ENCODE results near the gene FGF3. TPM values are rescaled to one million over a fixed set of nuclear protein-coding genes. Genes with fewer than 3 reads are reported as not detected.

FGF3 gene
- total and polyA plus RNA-seq, 10 donors = not detected

- intact Hi-C loops (cut with DNase I; ENCODE audit: low total_unique reads) = no loop called here
- TF ChIP-seq POLR2AphosphoS5 (IDR thresholded peaks at IDR 0.05) (no peak), POLR2A (IDR thresholded peaks at IDR 0.05) (no peak), CTCF (IDR thresholded peaks at IDR 0.05 in 8 of 11, conservative IDR thresholded peaks at IDR 0.05 in 3 of 11) (no peak)
Observed at GRCh38 chr11:69862331-69862771, 43.1 kb upstream of the FGF3 start.

GRCh38 chr11:69861901-69862300 is 42.7 kb upstream of the FGF3 start:
- H3K4me3 ChIP-seq = no peak overlapping the region
- peaks cover 0 to 72% (median 18%) of the 10 kb centered on the region in 7 donors for H3K27me3 ChIP-seq (replicated peaks in 1 of 7)
- H3K27ac ChIP-seq = no peak overlapping the region
- H3K4me1 ChIP-seq = no peaks in the 10 kb centered on the region
- intact Hi-C loops (cut with DNase I; ENCODE audit: low total_unique reads) = no loop called here
- 72 to 80% (median 75%) methylated on average over 7 of the region's 7 CpGs for WGBS, 5 donors
- DNase-seq = no peak
- no peaks in the 10 kb centered on the region for H3K36me3 ChIP-seq
- H3K9me3 ChIP-seq = no peaks in the 10 kb centered on the region
- TF ChIP-seq POLR2AphosphoS5 (IDR thresholded peaks at IDR 0.05) (no peak), CTCF (IDR thresholded peaks at IDR 0.05 in 8 of 11, conservative IDR thresholded peaks at IDR 0.05 in 3 of 11) (no peak), POLR2A (IDR thresholded peaks at IDR 0.05) (no peak)

More at GRCh38 chr11:69862331-69862771, 43.1 kb upstream of the FGF3 start:
- Histone ChIP-seq H3K27me3 (replicated peaks in 1 of 7) (peaks cover 0 to 77% (median 18%) of the 10 kb centered on the region in 7 donors), H3K9me3 (no peaks in the 10 kb centered on the region), H3K4me1 (no peaks in the 10 kb centered on the region), H3K4me3 (no peak overlapping the region), H3K36me3 (no peaks in the 10 kb centered on the region), H3K27ac (no peak overlapping the region)
- DNase-seq = no peak
- WGBS, 5 donors = 36 to 52% (median 45%) methylated on average over 9 to 19 of the region's 19 CpGs

GRCh38 chr11:69860796-69861445 is 41.7 kb upstream of the FGF3 start:
- Histone ChIP-seq H3K36me3 (no peaks in the 10 kb centered on the region), H3K27ac (no peak overlapping the region), H3K9me3 (no peaks in the 10 kb centered on the region), H3K4me1 (no peaks in the 10 kb centered on the region), H3K4me3 (no peak overlapping the region), H3K27me3 (replicated peaks in 1 of 7) (peaks cover 0 to 66% (median 18%) of the 10 kb centered on the region in 7 donors)
- 72 to 83% (median 77%) methylated on average over 6 to 9 of the region's 9 CpGs for WGBS, 5 donors
- intact Hi-C loops (cut with DNase I; ENCODE audit: low total_unique reads) = no loop called here
- no peak for DNase-seq
- TF ChIP-seq POLR2AphosphoS5 (IDR thresholded peaks at IDR 0.05) (no peak), POLR2A (IDR thresholded peaks at IDR 0.05) (no peak), CTCF (IDR thresholded peaks at IDR 0.05 in 8 of 11, conservative IDR thresholded peaks at IDR 0.05 in 3 of 11) (no peak)

GRCh38 chr11:69860244-69860643 is 41.0 kb upstream of the FGF3 start:
- no peak for TF ChIP-seq POLR2AphosphoS5 (IDR thresholded peaks at IDR 0.05)
- TF ChIP-seq POLR2A (IDR thresholded peaks at IDR 0.05) = no peak
- TF ChIP-seq CTCF (IDR thresholded peaks at IDR 0.05 in 8 of 11, conservative IDR thresholded peaks at IDR 0.05 in 3 of 11) = no peak
- Histone ChIP-seq H3K36me3 (no peaks in the 10 kb centered on the region), H3K9me3 (no peaks in the 10 kb centered on the region), H3K4me3 (no peak overlapping the region), H3K4me1 (no peaks in the 10 kb centered on the region), H3K27me3 (replicated peaks in 1 of 7) (peaks cover 0 to 62% (median 18%) of the 10 kb centered on the region in 7 donors), H3K27ac (no peak overlapping the region)
- intact Hi-C loops (cut with DNase I; ENCODE audit: low total_unique reads) = no loop called here
- DNase-seq = no peak
- 58 to 72% (median 72%) methylated on average over 5 of the region's 5 CpGs for WGBS, 5 donors

Measured in spleen (tissue), 11 donors.